Activated CD4-positive, CD25-positive, alpha-beta regulatory T cell treated with anti-CD3 and anti-CD28 coated beads, Interleukin-2, amount 50 U/mL, for 24 hours (primary cell): Measurements from ENCODE around the gene SEMA6C.
"Not testable (repeated sequence)": the region's sequence is repeated elsewhere in the genome, so short reads cannot be mapped to it uniquely, and the experiment has no call there.

Experiments
- ATAC-seq, 2 donors: fragments of 150-1000 bp; cut with Tn5 transposase; one replicate each; pipeline ENCODE4 v1.10.0; 2021; ENCODE audit warnings: mild to moderate bottlenecking in 1 of 2, moderate library complexity in 1 of 2

SEMA6C gene

GRCh38 chr1:151124763-151125403, 21.5 kb downstream of the SEMA6C start:
- no peak for ATAC-seq

- ATAC-seq: no peak
These were observed 32.6 kb downstream of the SEMA6C start for GRCh38 chr1:151113877-151114276.

GRCh38 chr1:151108331-151108730, 38.1 kb downstream of the SEMA6C start:
- no peak for ATAC-seq

GRCh38 chr1:151106894-151107293, 39.5 kb downstream of the SEMA6C start:
- no peak for ATAC-seq

GRCh38 chr1:151104630-151105029, 41.8 kb downstream of the SEMA6C start:
- ATAC-seq: no peak

- no peak for ATAC-seq
These were observed 48.3 kb downstream of the SEMA6C start for GRCh38 chr1:151098126-151098525.

- not testable (repeated sequence) for ATAC-seq
These were observed 49.0 kb downstream of the SEMA6C start for GRCh38 chr1:151097426-151097825.

- no peak for ATAC-seq
These were observed 60.4 kb downstream of the SEMA6C start for GRCh38 chr1:151085953-151086559.
